T-helper 2 cell (primary cell): ENCODE data around the gene PROM1.

Experiments
- DNase-seq, 5 experiments: peaks; one replicate each; pipeline versions ENCODE4 v3.0.0 to v3.0.0-alpha.2; 2012 to 2022

Gene PROM1

DNA sequence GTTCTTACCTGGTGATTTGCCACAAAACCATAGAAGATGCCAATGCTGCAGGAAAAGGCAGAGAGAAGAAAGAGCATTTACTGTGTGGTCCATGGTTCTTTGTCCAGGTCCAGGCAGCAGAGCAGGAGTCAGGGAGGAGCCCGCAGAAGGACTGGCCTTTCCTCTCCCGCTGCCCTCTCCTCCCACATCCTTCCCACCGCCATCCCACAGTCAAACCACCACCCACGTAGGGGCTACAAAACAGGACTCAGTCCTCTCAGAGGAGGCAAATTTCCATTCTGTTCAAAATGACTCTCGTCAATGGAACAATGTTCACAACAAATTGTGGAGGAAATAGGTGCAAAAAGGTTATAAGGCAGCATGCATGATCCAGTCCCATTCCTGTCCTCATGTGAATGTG, 58.6 kb downstream of the PROM1 start:
- DNase-seq: no peak

DNA sequence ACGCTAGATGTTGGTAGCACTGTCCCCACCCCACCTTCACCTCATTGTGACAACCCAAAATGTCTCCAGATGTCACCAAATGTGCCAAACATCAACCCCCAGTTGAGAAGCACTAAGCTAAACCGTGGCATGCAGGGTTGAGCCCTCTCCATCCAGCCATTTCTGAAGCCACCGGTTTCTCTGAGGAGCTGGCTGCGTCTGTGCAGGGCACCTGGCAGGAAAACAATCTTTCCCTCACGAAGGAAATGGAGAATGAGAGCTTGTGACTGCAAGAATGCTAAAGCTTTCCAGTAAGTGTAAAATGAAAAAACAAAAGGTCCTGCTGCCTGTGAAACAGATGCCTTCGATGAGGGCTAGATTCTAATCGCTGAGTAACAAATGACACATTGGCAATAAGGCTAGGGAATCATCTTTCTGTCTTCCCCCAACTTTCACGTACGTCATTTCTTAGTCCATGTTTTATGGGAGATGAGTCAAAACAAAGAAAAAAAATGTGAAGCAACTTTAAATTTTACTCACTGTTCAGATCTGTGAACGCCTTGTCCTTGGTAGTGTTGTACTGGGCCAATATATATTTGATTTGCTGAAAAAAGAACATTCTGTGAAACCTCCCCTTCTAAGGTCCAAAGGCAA, 59.9 kb downstream of the PROM1 start:
- DNase-seq: peak in 1 of 5 experiments; percentile 16

DNA sequence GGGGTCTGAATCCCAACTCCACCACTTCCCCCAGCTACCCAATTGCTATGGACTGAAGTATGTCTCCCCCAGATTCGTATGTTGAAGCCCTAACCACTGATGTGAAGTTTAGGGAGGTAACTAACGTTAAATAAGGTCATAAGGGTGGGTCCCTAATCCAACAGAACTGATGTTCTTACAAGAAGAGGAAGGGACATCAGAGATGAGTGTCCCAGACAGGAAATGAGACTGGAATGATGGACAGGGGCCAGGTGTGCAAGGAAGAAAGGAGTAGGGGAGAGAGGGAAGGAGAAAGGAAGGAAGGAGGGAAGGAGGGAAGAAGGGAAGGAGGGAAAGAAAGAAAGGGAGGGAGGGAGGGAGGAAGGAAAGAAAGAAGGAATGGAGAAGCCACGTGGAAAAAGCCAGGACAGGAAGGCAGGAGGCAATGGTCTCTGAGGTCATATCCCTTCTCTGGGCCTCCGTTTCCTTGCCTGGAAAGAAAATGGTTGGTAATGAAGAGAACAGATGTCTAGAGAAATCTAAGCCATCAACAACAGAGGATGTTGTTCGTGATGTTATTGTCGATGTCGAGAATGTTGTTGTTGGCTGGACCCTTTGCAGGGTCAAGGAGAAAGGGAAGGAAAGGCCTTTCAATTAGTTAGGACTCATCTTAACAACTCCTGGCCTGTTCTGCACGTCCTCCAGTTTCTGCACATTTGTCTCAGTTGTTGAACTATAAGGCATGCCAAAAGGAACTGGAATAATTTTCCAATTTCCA, 61.8 kb downstream of the PROM1 start:
- DNase-seq: no peak

DNA sequence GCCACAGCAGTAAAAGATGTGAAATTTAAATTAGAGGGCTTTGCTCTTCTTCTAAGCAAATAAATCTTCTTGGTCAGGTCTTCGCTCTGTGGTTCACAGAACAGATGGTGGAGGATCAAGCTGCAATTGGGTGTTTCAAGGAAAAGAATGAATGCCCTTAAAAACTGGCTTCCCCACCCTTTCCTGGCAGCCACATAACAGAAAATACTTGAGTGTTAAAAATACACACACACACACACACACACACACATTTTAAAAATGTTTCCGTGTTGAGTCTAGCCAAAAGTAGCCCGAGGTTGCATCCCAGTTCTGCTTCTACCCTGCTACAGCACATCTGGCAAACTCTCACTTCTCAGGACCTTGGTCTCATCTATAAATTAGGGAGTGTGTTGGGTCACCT, 64.2 kb downstream of the PROM1 start:
- no peak for DNase-seq

DNA sequence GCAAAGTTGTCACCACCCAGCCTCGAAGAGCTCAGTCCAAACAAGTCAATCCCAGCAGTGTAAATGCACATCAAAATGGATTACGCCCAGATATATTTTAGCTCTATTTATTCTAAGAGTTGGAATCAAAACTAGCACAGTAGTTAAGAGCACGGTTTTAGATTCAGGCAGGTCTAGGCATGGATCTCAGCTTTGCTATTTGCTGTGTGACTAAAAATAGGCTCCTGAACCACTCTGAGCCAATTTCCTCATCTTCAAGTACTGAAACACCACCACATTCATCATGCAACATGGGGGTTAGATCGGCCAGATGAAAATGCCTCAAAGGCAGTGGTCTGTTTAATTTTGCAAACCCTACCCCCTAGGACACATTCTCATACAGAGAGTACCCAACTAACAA, 65.0 kb downstream of the PROM1 start:
- DNase-seq: no peak

DNA sequence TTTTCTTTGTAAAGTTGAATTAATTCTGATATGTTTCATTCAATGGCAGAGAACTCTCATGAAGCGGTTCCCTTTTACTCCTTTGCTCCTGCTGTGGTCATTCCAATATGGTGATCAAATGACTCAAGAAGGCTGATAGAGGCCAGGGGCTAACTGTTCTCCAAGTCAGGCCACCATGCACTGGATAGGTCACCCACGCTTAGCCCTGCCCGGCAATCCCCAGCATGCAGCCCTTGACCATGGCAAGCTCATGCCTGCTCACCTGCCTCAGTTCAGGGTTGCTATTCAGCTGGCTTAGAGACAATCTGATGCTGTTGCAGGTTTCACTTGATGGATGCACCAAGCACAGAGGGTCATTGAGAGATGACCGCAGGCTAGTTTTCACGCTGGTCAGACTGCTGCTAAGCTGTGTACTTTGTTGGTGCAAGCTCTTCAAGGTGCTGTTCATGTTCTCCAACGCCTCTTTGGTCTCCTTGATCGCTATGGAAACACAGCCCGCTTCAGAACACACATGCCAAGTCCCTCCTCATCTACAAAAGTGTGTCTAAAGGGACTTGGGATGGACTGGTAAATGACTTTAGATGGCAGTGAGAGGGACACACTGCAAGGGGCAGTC, 65.7 kb downstream of the PROM1 start:
- DNase-seq: no peak

DNA sequence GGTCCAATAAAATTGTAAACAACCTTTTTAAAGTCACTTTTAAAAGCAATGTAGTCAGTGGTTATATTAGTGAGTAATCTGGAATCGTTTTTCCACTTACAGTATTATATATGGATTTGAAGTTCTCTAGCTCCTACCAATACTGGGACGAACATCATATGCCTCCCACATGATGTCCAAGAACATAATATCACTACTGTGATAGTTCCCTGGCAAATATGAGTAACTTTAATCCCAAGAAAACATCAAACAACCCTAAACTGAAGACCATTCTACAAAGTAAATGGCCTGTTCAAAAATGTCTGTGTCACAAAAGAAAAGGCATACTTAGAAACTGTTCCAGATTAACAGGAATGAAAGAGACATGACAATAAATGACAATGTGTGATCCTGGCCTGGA, 67.3 kb downstream of the PROM1 start:
- no peak for DNase-seq

DNA sequence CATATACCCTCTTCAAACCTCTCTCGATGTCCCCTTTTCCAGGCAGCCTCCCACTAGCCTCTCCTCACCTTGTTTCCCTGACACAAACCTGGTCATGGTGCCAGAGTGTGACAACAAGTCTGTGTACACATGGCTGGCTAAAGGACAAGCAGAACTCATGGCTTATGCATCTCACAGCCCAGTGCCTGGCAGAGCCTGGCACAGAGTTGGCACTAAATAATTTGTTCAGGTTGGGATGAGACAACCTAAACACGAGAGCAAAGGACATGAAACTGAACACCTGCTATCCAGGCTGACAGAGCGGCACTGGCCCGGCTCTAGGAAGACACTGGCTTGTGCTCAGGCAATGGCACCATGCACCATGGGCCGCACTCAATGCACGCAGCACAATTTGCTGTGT, 72.7 kb downstream of the PROM1 start:
- no peak for DNase-seq

DNA sequence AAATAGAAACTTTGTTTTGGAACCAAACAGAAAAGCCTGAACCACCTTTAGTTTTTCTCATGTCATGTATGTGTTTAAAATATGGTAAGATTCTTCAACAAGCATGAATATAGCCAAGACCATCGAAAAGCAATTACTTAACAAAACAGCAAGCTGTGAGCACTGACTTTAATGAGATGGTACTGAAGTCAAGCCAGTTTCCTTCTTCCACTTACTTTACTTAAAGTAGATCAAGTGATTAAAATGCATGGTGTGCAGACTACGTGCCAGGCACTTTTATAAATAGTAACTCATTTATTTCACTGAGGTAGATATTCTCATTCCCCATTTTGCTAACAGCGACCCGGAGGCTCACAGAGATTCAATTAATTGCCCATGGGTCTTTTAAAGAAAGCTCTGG, 74.7 kb downstream of the PROM1 start:
- DNase-seq: no peak

DNA sequence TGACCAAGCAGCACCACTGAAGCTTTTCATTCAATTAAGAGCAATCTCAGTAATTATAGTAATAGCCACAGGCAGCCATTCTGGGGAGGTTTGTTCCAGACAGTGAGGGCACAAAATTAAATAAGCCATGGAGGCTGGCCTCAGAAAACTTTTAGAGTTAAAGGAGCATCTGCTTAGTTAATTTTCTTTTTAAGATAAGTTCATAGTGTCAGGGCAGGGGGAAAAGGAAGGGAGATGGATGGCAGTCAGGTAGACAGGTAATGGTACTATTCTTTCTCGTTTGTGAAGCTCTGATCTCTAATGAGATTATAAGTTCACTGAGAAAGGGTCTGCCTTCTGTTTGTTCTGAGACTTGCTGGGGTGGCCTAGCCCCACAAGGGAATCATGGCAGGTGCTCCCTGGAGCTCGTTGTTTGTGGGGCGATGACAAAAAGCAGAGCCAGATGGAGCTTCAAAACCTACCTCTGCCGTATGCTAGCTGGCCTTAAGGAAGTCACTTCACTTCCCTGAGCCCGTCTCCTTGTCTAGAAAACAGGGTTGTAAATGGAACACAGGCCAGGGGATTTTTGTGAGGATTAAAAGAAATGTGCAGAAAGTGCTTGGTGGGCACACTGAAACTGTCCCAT, 76.2 kb downstream of the PROM1 start:
- DNase-seq: no peak

DNA sequence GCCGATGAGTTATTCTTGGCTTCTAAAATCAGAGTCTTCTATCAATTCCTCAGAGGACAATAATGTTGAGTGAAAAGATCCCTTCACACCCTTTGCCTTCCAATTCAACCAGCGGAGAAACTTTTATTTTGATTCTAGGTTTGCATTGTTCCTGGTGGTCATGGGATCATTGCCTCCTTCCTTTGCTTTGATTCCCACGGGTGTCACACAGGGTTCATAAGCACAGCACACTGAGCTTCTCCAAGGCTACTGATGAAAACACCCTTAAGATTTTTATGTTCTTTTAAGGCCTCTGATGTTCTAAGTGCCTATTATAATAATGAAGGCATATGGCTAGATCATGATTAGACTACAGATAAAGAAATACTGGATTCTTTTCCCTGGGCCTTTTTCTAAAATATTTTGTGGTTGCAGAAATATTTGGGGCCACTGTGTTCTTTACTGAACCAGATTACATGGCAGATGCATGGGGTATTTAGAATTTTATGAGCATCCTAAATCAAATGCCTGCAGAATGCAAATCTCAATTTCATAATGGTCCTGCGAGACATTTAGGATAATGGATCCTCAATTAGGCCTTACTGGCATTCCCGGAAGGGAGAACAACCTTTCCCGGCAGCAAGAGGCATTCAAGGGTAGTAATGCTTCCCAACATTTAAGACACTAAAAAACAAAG, 76.9 kb downstream of the PROM1 start:
- DNase-seq: no peak

DNA sequence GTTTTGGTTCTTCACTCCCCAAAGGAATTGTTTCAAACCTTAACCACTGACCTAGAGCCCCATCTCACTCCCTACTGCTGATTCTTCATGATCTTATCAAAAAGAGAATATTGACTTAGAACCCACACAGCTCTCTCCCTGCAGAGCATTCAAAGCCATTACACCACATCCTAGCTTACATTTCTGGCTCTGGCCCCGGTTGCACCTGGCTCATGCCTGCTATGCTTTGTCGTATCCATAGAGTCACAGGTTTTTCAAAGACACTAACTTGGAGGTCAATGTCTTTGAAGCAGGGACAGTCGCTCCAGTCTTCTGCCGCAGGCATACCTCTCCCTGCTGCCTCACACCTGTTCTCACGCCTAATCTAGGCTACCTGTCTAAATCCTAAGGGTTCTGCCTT, 78.1 kb downstream of the PROM1 start:
- no peak for DNase-seq

DNA sequence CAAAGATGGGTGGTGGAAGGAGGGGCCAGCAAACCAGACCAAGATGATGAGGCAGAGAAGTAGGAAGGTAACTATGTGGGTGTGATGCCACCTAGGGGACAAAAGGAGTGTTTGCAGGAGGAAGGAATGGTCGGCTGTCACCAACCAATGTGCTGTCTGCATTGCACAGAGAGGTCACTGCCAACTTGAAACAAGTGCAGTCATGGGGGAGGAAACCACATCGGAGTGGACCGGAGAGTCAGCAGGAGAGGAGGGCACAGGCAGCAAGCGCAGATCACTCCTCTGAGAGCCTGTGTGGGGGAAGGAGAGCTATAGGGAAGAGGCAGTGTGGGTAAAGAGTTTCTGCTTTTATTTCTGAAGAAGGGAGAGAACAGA, 82.4 kb downstream of the PROM1 start:
- peak in 3 of 5 experiments; percentile 10 to 63 (median 20) for DNase-seq

DNA sequence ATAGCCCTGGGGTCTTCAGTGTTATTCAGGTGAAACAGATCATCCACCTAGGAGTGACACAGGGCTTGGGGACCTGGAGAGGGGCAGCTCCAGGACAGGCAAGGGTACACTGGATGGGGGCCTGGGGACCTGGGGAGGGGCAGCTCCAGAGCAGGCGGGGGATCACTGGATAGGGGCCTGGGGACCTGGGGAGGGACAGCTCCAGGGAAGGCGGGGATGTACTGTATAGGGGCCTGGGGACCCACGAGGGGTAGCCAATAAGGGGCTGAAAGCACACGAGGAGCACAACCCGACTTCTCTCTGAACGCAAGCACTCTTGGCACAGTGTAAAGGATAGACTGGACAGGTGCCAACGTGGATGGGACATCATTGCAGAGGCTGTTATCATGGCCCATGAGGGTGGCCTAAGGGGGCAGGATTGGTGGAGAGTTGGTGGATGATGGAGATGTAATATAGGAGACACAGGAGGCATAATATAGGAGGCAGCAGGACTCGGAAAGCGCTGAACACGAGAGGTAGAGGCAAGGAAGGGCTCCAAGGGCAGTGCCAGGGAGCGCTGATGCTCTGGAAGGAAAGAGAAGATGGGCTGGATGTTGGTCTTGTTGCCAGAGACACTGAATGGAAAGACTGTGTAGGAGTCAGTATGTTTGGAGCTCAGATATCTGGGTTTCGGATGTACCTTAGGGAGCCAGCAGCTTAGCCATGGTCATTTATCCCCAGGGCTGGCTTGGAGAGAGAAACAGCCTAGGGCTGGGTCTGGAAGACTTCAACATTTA, 82.9 kb downstream of the PROM1 start:
- DNase-seq: no peak

DNA sequence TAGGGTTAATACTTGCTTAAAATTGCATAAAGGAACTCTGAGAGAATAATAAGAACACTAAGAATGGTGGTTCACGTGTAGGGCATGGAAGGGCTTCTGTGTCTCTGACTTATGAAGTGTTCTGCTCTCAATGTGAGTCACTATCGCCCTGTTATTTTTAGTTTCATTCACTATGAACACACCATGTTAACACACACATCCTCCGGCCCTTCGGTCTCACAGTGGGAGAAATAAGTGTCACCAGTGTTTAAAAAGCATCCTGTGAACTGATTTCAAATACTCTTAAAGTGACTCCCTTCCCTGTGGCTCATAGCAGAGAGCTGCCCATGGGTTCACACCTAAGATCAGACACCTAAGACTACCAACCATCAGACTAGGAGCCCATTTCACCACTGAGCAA, 87.0 kb downstream of the PROM1 start:
- DNase-seq: no peak

DNA sequence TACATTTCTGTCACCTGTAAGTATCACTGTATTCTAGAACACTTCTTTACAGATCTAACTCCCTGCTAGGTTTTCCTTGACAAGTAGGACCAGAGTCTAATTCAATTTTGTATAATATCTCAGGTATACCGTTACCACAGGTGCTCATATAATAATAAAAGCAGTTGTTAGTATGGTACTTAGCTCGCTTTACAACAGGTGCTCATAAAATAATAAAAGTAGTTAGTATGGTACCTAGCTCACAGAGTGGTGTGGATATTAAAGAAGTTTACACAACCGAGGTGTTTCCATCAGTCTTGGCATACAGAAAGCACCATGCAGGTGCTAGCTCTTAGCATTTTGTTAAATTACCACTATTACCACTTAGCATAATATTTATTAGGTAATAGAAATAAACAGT, 88.0 kb downstream of the PROM1 start:
- DNase-seq: no peak

DNA sequence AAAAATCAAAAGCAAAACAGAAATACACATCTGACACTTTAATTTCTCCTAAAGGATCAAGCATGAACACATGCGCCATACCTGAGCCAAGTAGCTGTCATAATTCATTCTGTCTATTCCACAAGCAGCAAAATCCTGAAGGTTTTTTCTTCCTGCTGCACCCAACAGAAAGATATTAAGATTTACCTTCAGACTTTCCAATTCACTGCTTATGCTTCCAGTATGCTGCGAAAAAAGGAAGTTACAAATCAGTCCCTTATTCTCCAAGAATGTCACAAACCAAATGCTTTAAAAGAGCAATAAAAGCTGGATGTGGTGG, 91.7 kb downstream of the PROM1 start:
- DNase-seq: no peak

DNA sequence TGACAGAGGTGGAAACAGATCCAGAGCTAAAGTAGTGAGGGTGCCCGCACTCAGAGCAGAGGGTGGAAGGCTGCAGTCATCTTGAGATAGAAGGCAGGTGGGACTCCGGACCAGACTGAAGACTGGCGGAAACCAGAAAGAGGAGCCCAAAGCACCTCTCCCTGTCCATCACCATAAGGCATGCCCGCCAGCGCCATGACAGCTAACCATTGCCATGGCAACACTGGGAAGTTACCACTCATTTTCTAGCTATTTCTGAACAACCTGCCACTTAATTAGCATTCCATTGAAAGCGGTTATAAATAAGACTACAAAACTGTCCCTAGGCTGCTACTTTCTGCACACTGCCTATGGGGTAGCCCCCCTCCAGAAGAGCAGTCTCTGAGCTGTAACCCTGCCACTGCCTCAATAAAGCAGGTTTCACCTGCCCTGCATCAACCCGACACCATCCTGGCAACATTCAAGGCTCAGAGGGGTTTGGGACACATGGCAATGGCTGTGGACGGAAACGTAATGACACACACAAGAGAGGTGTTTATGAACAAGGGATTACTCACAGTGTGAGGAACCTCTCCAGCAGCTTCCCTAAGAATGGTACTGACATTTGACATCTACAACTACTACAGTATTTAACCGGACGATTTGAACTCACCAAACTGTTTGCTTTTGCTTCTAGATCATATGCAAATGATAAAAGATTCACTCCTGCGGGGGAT, 93.1 kb downstream of the PROM1 start:
- DNase-seq: no peak

DNA sequence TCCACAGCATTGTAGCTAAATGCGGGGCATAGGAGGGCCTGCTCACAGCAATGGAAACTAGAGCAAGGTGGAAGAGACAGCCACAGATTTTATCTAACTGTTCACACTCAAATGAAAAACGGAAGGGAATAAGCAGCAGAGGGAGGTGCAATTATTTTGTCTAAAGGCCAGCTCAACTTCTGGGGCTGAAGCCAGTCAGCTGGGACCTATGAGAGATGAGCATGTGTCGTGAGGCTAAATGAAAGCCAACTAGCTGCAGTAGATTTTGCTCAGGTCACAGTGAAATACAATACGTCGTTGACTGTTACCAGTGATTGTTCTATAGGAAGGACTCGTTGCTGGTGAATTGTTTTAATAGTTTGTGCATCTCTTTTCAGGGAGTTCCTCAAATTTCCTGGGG, 94.4 kb downstream of the PROM1 start:
- DNase-seq: no peak

DNA sequence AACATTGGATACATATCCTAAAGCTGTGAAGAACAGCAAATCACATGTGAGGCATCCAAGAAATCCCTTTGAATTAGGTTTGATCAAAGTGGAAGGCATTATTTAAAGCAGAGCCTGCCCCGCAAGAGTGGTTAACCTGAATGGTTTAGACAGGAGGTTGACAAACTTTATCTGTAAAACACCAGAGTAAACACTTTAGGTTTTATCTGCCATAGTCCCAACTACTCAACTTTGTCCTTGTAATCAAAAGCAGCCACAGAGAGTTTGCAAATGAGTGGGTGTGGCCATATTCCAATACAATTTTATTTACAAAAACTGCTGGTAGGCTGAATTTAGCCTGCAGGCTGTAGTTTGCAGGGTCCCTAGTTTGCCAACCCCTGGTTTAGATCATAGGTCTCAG, 95.6 kb downstream of the PROM1 start:
- no peak for DNase-seq

DNA sequence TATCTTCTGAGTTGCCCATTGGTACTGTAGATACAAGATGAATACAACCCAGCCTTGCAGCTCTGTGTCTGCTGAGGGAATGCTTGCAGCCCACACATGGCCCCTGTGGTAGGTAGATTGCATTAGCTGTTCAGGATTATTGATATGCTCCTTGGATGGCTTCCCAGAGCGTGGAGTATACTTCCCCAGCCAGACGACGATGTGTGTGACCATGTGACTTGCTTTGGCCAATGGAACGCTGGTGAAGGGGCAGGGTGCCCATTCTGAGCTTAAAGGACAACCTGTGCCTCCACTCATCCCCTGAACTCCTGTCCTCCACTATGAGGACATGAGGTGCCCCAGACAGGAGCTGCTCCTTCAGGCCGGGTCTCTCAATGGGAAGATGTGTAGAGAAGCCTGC, 96.9 kb downstream of the PROM1 start:
- DNase-seq: no peak

DNA sequence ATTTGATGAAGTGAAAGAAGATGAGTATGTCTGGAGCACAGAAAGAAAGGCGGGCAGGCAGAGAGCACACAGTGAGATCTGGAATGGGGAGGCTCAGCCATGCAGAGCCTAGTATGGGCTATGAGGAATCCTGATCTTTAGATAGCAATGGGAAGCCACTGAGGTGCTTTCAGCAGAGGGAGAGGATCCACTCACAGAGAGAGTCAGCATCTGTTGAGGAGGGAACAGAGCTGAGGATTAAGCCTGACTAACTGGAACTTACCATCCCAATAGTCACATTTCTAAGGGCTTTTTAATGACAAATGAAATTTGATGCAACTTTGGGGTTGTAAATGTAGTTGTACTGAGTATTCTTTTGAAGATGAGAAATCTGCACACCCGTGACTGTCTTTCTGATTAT, 100.2 kb downstream of the PROM1 start:
- no peak for DNase-seq
